ENCODE data around the gene RPAP3.

Gene RPAP3

DNA sequence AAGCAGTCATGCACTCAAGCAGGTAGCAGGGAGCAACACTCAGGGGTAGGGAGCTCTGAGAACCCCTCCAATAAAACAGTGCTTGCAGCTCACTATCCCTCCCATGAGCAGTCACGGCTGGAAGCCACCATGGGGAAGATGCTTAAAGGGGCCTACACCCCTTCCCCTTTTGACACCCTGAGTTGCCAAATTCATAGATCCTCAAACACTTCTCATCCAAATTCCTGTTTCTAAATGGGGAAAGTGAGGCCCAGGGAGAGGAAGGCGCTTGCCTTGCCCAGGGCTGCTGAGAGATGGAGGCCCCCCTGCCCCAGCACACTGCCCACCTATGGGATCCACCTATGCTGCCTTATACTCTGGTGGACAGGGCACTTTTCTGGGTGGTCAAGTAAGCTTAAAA is 26.7 kb upstream of the RPAP3 start:
- in situ Hi-C loops (cut with HindIII; ENCODE audit: low sequenced_read_pairs), result no loop called here
- no peak for DNase-seq (ENCODE audit: low read depth)
- H3K4me3 ChIP-seq (ENCODE audit: low read depth, low read length), result no peak overlapping the region
- TF ChIP-seq, protein P1, sequence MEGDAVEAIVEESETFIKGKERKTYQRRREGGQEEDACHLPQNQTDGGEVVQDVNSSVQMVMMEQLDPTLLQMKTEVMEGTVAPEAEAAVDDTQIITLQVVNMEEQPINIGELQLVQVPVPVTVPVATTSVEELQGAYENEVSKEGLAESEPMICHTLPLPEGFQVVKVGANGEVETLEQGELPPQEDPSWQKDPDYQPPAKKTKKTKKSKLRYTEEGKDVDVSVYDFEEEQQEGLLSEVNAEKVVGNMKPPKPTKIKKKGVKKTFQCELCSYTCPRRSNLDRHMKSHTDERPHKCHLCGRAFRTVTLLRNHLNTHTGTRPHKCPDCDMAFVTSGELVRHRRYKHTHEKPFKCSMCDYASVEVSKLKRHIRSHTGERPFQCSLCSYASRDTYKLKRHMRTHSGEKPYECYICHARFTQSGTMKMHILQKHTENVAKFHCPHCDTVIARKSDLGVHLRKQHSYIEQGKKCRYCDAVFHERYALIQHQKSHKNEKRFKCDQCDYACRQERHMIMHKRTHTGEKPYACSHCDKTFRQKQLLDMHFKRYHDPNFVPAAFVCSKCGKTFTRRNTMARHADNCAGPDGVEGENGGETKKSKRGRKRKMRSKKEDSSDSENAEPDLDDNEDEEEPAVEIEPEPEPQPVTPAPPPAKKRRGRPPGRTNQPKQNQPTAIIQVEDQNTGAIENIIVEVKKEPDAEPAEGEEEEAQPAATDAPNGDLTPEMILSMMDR (IDR thresholded peaks at IDR 0.05; ENCODE audit: low read depth, low read length, missing control alignments), result no peak

DNA sequence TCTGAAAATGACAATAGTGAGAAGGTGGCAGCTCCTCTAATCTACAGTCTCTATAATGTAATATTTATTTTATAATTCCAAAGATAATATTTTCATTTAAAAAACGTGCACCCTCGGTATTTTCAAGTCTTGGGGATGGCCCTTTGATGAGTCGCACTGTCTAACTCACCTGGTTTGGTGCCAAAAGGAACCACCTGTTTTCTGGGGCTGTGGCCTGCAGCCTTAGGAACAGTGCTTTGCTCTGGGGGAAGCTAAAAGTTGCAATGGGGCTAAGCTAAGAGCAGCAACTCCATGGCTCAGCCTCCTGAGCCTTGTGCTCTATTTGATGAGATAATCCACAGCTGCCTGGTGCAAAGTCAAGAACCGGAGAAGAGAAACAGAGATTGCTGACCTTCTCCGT is 25.9 kb upstream of the RPAP3 start:
- TF ChIP-seq, protein P1 (IDR thresholded peaks at IDR 0.05; ENCODE audit: low read depth, low read length, missing control alignments), result no peak
- in situ Hi-C loops (cut with HindIII; ENCODE audit: low sequenced_read_pairs), result no loop called here
- no peak overlapping the region for H3K4me3 ChIP-seq (ENCODE audit: low read depth, low read length)
- DNase-seq (ENCODE audit: low read depth), result no peak

DNA sequence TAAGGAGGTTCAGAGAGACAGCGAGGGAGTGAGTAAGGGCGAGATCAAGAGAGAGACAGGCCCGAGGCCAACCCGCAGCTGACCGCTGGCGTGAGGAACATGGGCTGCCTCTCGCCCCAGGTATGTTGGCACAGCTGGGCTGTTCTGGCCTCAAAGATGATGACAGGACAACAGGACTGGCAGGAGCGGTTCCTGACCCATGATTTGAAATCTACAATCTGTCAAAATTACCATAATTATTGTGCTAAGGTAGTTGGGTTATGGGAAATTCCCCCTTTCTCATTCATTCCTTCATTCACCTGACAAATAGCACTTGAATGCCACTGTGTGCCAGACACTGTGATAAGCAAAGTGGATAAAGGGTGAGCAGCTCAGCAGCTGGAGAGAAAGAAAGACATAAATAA is 24.5 kb upstream of the RPAP3 start:
- H3K4me3 ChIP-seq (ENCODE audit: low read depth, low read length), result no peak overlapping the region
- DNase-seq (ENCODE audit: low read depth), result no peak
- in situ Hi-C loops (cut with HindIII; ENCODE audit: low sequenced_read_pairs), result no loop called here
- TF ChIP-seq, protein P1 (IDR thresholded peaks at IDR 0.05; ENCODE audit: low read depth, low read length, missing control alignments), result no peak

DNA sequence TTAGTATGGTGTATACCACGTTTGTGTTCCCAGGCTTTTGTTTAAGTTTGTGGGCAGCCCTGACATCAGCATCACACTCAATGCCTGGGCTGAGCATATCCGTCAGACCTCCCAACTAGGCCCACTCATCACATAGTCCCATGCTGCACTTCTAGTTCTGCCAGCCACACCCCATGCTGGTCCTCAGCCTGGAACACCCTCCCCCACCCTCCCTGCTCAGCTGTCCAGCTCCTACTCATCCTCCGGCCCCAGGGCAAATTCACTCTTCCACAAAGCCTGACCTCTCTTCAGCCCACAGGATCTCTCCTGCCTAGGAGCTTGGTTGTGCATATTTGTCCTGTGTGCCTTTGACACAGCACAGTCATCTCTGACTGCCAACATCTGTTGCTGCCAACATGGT is 23.4 kb upstream of the RPAP3 start:
- no peak for DNase-seq (ENCODE audit: low read depth)
- TF ChIP-seq, protein P1 (IDR thresholded peaks at IDR 0.05; ENCODE audit: low read depth, low read length, missing control alignments), result no peak
- in situ Hi-C loops (cut with HindIII; ENCODE audit: low sequenced_read_pairs), result no loop called here
- H3K4me3 ChIP-seq (ENCODE audit: low read depth, low read length), result no peak overlapping the region

DNA sequence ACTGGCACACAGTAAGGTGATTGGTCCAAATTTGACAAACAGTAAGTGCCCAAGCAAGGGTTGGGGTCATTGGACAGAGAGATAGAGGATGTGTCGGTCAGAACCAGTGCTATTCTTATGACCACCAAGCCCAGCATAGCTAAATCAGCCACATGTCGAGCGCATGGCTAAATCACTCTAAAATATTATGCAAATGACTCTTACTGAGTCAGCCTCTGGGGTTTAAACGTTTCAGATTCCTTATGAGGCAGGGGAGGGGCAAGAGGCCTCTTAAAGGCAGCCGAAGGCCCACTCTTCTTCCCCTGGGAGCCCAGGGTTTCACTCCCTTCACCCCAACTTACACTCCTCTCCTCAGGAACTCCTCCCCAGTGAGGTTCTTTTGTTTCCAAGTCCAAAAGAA is 20.1 kb upstream of the RPAP3 start:
- in situ Hi-C loops (cut with HindIII; ENCODE audit: low sequenced_read_pairs), result no loop called here
- TF ChIP-seq, protein P1 (IDR thresholded peaks at IDR 0.05; ENCODE audit: low read depth, low read length, missing control alignments), result no peak
- H3K4me3 ChIP-seq (ENCODE audit: low read depth, low read length), result no peak overlapping the region
- peak; percentile 64 for DNase-seq (ENCODE audit: low read depth)

DNA sequence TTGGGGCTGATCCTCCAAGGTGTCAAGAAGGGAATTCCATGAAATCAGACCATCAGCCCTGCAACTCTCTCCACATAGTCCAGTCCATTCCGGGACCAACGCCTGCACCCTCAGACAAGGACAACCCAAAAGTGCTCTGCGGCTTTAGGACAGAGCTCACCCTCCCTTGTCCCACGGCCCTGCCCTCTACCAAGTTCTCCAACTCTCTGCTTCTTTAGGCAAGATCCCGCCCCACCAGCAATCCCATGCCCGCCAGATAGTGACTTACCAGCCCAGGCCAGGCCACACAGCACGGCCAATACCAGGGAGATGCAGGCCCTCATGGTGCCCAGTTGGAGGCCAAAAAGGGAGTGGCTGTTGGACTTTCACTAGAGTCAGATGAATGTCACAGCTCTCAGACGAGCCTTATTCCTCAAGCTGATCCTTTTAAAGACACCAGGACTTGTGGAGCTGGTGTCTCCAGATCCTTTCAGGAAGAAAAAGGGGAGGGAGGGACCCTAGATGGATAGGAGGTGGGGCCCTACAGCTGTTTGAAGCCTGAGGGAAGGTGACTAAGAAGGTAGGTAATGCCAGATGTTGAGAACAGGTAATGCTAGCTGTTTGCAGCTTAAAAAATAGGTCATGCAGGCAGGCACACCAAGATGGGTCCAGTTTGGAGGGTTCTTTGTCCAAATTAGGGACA is 19.4 kb upstream of the RPAP3 start, which contains the start of gene ENDOU:
ENDOU (minus strand) TSS at position 400 of the 682 bp plus-strand sequence; CDS start at position 323, 77 bp downstream.
- in situ Hi-C loops (cut with HindIII; ENCODE audit: low sequenced_read_pairs), result no loop called here
- TF ChIP-seq, protein P1 (IDR thresholded peaks at IDR 0.05; ENCODE audit: low read depth, low read length, missing control alignments), result no peak
- DNase-seq (ENCODE audit: low read depth), result no peak
- no peak within 1 kb of the TSS for H3K4me3 ChIP-seq (ENCODE audit: low read depth, low read length)
